GM12801 (cell line): Measurements from ENCODE around the gene HEMGN.

Source experiments
- TF ChIP-seq, protein P1 (sequence below): IDR thresholded peaks from one replicate; pipeline ENCODE4 v1.5.1; 2011; ENCODE audit warnings: control low read depth; ENCODE audit not compliant: insufficient read length; ENCODE audit errors: extremely low read depth

HEMGN gene

DNA sequence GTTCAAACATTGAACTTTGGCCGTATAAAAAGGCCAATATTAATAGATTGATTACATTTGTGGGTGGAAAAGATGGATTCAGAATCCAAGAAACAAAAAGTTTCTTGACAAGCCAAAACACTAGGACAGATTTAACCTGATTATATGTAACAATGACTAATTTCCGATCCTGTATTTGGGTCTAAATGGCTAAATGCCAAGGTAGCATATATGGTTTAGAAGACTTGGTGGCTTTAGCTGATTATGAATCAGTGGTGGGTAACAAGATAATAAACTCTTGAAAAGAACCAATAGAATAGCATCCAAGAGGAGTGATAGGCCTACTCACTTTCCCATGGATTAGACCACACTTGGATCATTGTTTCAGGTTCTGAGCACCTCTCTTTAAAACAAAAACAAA lies 23.4 kb upstream of the HEMGN start:
- TF ChIP-seq, protein P1, sequence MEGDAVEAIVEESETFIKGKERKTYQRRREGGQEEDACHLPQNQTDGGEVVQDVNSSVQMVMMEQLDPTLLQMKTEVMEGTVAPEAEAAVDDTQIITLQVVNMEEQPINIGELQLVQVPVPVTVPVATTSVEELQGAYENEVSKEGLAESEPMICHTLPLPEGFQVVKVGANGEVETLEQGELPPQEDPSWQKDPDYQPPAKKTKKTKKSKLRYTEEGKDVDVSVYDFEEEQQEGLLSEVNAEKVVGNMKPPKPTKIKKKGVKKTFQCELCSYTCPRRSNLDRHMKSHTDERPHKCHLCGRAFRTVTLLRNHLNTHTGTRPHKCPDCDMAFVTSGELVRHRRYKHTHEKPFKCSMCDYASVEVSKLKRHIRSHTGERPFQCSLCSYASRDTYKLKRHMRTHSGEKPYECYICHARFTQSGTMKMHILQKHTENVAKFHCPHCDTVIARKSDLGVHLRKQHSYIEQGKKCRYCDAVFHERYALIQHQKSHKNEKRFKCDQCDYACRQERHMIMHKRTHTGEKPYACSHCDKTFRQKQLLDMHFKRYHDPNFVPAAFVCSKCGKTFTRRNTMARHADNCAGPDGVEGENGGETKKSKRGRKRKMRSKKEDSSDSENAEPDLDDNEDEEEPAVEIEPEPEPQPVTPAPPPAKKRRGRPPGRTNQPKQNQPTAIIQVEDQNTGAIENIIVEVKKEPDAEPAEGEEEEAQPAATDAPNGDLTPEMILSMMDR: no peak

DNA sequence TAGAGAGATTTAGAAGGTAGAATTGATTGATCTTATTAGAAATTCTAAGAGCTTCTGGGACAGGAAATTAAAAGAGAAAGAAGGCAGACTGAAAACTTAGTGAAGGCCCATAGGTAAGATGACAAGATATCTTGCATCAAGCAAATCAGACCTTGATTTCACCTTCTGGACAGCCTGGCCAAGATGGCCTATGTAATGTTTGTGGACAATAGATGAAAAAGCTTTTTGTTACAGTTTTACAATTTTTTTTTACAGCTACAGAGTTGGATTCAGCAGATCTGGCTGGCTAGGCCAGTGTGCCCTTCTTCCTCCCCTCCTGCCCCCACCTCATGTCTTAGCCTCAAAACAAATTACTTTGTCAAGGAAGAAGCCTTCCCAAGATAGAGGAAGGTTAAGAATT lies 21.6 kb upstream of the HEMGN start:
- TF ChIP-seq, protein P1: no peak

DNA sequence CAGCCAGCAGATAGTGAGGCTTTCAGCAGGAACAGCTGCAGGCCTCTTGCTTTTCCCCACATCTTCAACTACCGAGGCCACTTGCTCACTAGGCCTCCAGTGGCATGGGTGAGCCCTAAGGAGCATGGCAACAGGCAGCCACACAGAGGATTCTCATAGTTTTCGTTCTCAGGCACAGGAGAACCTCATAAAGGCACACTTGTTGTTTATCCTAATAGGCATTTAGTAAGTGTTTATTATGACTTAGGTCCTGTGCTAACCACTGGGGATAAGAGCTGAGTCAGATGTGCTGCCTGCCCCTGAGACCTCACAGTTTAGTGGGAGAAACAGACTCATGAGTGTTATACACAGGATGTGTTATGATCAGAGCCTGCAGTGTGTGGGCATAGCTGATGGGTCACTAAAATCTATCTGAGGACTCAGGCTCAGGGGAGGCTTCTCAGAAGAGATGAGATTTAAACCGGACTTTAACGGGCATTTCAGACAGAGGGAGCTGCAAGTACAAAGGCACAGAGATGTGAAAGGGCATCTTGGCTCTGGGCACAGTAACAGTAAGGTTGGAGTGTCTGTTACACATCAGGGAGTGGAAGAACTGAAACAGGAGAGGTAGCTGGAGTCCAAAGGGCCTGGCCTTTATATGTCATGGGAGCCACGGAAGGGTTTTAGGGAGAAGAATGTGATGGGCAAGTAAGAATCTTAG lies 21.0 kb upstream of the HEMGN start:
- TF ChIP-seq, protein P1: no peak

DNA sequence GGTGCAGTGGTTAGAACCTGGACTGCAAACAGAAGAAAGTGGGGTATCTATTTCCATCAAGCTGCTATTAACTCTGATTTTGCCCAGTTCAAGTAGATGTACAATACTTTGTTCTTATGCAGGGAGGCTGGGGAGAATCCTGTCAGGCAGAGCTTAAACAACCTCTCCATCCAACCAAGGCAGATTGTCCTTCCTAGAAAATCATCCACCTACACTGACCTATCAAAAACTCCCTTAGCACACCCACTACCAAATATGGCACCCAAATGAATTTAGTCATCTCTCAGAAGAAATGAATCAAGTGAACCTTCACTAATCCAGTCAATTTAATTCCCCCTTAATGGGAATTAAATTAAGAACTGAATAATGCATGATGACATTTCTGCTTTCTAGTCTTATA lies 18.4 kb upstream of the HEMGN start:
- TF ChIP-seq, protein P1: no peak

DNA sequence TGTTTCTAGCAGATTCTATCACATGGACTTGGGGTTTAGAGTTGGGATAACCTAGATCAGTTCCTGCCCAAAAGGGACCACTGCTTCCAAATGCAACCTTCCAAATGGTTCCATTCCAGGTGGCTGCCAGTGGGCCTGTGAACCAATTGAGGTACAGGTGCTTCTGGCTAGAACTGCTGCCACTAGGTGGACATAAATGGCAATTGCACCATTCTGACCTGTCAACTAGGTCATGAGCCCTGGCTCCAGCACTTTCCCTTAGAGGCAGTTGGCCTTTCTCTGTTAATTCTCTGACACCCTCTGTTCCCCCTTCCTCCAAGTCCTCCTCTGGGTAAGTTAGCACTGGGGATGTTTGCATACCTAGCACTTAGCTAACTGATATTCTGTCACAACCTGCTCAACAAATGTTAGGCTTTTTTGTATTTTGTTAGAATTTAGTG lies 16.6 kb upstream of the HEMGN start:
- TF ChIP-seq, protein P1: no peak

DNA sequence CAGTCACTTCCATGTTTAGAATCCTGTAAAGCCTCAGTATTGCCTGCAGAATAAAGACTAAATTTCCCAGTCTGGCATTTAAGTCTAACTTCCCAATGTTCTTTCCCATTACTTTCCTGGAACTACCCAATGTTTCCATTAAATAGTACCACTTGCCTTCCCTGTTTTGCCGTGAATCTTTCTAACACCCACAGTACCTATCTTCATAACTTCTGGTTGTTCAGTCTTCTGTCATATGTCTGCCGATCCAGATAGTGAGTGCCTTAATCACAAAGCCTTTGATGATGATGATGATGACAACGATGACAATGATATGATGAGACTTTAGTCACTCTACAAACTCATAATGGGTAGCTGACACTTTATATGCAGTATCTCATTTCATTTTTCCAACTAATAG lies 6.6 kb upstream of the HEMGN start:
- TF ChIP-seq, protein P1: no peak

DNA sequence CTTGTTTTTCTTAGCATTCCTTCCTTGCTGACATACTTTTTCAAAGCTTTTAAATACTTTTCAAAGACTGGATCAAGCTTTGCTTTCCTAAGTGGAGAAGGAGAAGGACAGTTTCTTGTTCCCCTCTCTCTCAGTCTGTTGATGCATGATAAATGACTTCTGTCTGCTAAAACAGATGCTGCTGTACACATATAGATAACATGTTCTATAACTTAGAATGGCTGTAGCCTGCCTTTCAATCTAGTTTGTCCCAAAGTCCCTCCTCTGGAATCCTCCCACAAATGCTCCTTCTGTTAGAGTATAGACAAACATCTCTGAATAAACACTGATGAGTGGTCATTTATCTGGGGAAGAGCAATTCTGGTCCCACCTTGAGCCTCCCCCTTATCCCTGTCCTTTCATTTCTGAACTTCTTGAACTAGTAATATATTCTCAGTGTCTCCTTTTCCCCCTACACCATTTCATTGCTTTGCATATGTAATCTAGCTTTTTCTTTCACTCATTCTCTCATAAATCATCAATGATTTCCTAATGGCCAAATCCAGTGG lies 5.4 kb upstream of the HEMGN start:
- TF ChIP-seq, protein P1: no peak
